Spleen (tissue), 11 donors: ENCODE measurements around the gene VGLL4. TPM values are rescaled to one million over a fixed set of nuclear protein-coding genes. Genes with fewer than 3 reads are reported as not detected.
A peak's percentile ranks its signal among the peaks of the same experiment; 100 is the strongest.

Experiments
- DNase-seq: peaks from one replicate; pipeline ENCODE4 v3.0.0-alpha.2; 2020
- H3K27ac ChIP-seq, 8 donors: fragments of 200-600 bp; sonication (generic) in 7 of 8; 1 replicate in 4 of 8; 2 replicates in 4 of 8; pipeline versions ENCODE4 v1.5.0 to v1.8.0; 2016 to 2021; ENCODE audit warnings: inconsistent platforms in 4 of 8, mild to moderate bottlenecking in 4 of 8, moderate library complexity in 1 of 8
- H3K27me3 ChIP-seq, 7 donors: fragments of 200-600 bp; sonication (generic) in 6 of 7; replicated peaks in 1 of 7; 1 replicate in 4 of 7; 2 replicates in 3 of 7; pipeline versions ENCODE4 v1.5.0 to v1.8.0; 2016 to 2021; ENCODE audit warnings: inconsistent platforms in 3 of 7, mild to moderate bottlenecking in 1 of 7
- H3K36me3 ChIP-seq, 6 donors: fragments of 200-600 bp; sonication (generic) in 5 of 6; 1 replicate in 4 of 6; 2 replicates in 2 of 6; pipeline versions ENCODE4 v1.5.0 to v1.8.0; 2016 to 2021; ENCODE audit warnings: inconsistent platforms in 2 of 6
- H3K4me1 ChIP-seq, 6 donors: fragments of 200-600 bp; sonication (generic) in 5 of 6; 1 replicate in 3 of 6; 2 replicates in 3 of 6; pipeline versions ENCODE4 v1.5.0 to v1.8.0; 2016 to 2021; ENCODE audit warnings: inconsistent platforms in 3 of 6
- H3K4me3 ChIP-seq, 8 donors: fragments of 200-600 bp; sonication (generic) in 7 of 8; 1 replicate in 4 of 8; 2 replicates in 4 of 8; pipeline versions ENCODE4 v1.5.0 to v1.8.0; 2016 to 2021; ENCODE audit warnings: inconsistent platforms in 4 of 8, mild to moderate bottlenecking in 4 of 8, moderate library complexity in 2 of 8
- H3K9me3 ChIP-seq, 8 donors: fragments of 200-600 bp; sonication (generic) in 7 of 8; 1 replicate in 4 of 8; 2 replicates in 4 of 8; pipeline versions ENCODE4 v1.5.0 to v1.8.0; 2016 to 2021; ENCODE audit warnings: inconsistent platforms in 4 of 8
- POLR2A ChIP-seq, 3 donors: fragments of 450-650 bp; IDR thresholded peaks; one replicate each; pipeline ENCODE4 v1.5.1; 2017; ENCODE audit warnings: antibody characterized with exemption in 3 of 3, mild to moderate bottlenecking in 1 of 3
- POLR2AphosphoS5 ChIP-seq, 3 donors: sonication (generic); formaldehyde crosslinking; IDR thresholded peaks; one replicate each; pipeline ENCODE4 v1.5.1; 2017; ENCODE audit warnings: antibody characterized with exemption in 3 of 3
- WGBS, 5 donors: extraction: QIAGEN DNeasy Blood & Tissue Kit in 3 of 5; methylation state at CpG; one replicate each; pipeline versions ENCODE4 v1.1.5 to v1.1.7; 2013 to 2018; 5-methylcytosine and 5-hydroxymethylcytosine counted together
- intact Hi-C: fragments of 100-400 bp; cut with DNase I; formaldehyde crosslinking; loops from one replicate; pipeline ENCODE4 v1.15.0; 2023; ENCODE audit warnings: low total_unique reads
- polyA plus RNA-seq, 3 donors: library from polyadenylated mRNA; stranded (reverse); fragments of 200-250 nt; gene quantifications; one replicate each; pipeline ENCODE4 v1.2.1, GENCODE V29; 2013
- total RNA-seq, 7 donors: library from RNA; depleted of rRNA in 3 of 7; stranded (reverse); fragments of >200 nt in 3 of 7; fragmentation: NEBNext Ultra II Directional in 4 of 7; extraction: Animal tissue kit (Norgen Biotek cat#: 25700) in 4 of 7; gene quantifications; one replicate each; pipeline versions ENCODE4 v1.1.0 to v1.2.1, GENCODE V29; 2016 to 2021
- TF ChIP-seq, protein P1 (sequence below), 11 experiments: fragments of 200-600 bp in 7 of 11; fragments of 450-650 bp in 4 of 11; sonication (generic) in 4 of 11; IDR thresholded peaks in 8 of 11; conservative IDR thresholded peaks in 3 of 11; 1 replicate in 7 of 11; 2 replicates in 4 of 11; pipeline versions ENCODE4 v1.4.0 to v1.8.0; 2016 to 2021; ENCODE audit warnings: antibody characterized with exemption in 11 of 11, inconsistent platforms in 4 of 11, mild to moderate bottlenecking in 1 of 11
- donor health status: healthy with polysubstance abuse.
- donor health status: DM: no; HTN: no; CAD: no; lungs with moderate emphysema.
- donor health status: DM: no; HTN: no; CAD: no.
- donor health status: Bipolar disorder and iron deficiency.
- donor health status: healthy.
- donor health status: DM: no; HTN: no; CAD: no.
- donor health status: DM: yes; HTN: yes; CAD: no.

VGLL4 gene
- total and polyA plus RNA-seq, 10 donors, result 13.5 to 80.2 (median 50.8) TPM

DNA sequence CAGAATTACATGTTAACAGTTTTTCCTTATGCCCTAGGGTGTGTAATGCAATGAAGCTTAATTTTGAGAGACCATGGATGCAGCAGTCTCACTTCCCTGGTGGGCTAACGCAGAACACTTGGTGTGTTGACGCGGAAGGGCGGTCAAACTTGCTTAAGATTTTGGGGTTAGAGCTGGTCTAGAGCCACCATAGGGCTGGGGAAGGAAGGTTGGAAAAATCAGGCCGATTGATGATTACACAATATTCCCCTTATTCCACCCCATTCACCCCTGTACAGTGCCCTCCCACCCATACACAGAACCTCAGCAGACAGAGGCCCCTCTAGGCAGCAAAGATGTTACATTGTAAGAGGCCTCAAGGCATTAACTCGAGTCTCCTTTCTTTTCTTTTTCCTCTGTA lies 24.3 kb downstream of the VGLL4 start:
- intact Hi-C loops, result no loop called here
- Histone ChIP-seq H3K27me3 (no peaks in the 10 kb centered on the region), H3K9me3 (no peaks in the 10 kb centered on the region), H3K4me1 (peaks cover 16 to 94% (median 42%) of the 10 kb centered on the region in 6 donors), H3K27ac (peak overlapping the region in 4 of 8 donors; percentile 13 to 59 (median 40)), H3K36me3 (no peaks in the 10 kb centered on the region), H3K4me3 (no peak overlapping the region)
- 78 to 85% (median 80%) methylated on average over 6 of the region's 6 CpGs for WGBS, 5 donors
- TF ChIP-seq POLR2A (IDR thresholded peaks at IDR 0.05) (no peak), POLR2AphosphoS5 (IDR thresholded peaks at IDR 0.05) (no peak)
- TF ChIP-seq, protein P1, sequence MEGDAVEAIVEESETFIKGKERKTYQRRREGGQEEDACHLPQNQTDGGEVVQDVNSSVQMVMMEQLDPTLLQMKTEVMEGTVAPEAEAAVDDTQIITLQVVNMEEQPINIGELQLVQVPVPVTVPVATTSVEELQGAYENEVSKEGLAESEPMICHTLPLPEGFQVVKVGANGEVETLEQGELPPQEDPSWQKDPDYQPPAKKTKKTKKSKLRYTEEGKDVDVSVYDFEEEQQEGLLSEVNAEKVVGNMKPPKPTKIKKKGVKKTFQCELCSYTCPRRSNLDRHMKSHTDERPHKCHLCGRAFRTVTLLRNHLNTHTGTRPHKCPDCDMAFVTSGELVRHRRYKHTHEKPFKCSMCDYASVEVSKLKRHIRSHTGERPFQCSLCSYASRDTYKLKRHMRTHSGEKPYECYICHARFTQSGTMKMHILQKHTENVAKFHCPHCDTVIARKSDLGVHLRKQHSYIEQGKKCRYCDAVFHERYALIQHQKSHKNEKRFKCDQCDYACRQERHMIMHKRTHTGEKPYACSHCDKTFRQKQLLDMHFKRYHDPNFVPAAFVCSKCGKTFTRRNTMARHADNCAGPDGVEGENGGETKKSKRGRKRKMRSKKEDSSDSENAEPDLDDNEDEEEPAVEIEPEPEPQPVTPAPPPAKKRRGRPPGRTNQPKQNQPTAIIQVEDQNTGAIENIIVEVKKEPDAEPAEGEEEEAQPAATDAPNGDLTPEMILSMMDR (IDR thresholded peaks at IDR 0.05 in 8 of 11, conservative IDR thresholded peaks at IDR 0.05 in 3 of 11), result no peak
- no peak for DNase-seq

DNA sequence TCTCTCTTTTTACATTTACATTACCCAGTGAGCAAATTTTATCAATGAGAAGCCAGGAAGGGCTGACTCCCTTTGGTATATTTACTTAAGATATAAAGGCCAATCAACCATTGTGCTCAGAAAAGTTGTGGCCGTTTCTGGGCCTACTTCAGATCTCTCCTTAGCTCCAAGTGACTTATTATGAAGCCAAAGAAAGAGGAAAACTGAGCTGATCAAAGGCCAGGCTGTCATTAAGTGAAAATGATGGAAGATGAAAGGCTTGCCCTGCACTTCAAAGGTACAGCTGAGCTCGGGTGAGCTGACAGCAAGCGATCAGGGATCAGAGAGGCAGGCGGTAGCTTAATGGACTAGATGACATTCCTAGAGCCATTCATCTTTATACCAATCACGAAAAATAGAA lies 24.8 kb downstream of the VGLL4 start:
- H3K4me1 ChIP-seq, result peaks cover 14 to 94% (median 39%) of the 10 kb centered on the region in 6 donors
- H3K27me3 ChIP-seq, result no peaks in the 10 kb centered on the region
- H3K36me3 ChIP-seq, result no peaks in the 10 kb centered on the region
- no peaks in the 10 kb centered on the region for H3K9me3 ChIP-seq
- 58 to 72% (median 64%) methylated on average over 5 of the region's 5 CpGs for WGBS, 5 donors
- no peak for DNase-seq
- intact Hi-C loops, result no loop called here
- no peak for TF ChIP-seq POLR2A (IDR thresholded peaks at IDR 0.05)
- TF ChIP-seq POLR2AphosphoS5 (IDR thresholded peaks at IDR 0.05), result no peak
- TF ChIP-seq, protein P1 (IDR thresholded peaks at IDR 0.05 in 8 of 11, conservative IDR thresholded peaks at IDR 0.05 in 3 of 11), result no peak
- peak overlapping the region in 1 of 8 donors; percentile 23 for H3K27ac ChIP-seq
- H3K4me3 ChIP-seq, result no peak overlapping the region

GRCh38 chr3:11616551-11616950 lies 27.2 kb downstream of the VGLL4 start:
- Histone ChIP-seq H3K27ac (no peak overlapping the region), H3K9me3 (no peaks in the 10 kb centered on the region), H3K36me3 (peaks cover 0 to 3% (median 0%) of the 10 kb centered on the region in 6 donors), H3K4me3 (no peak overlapping the region), H3K27me3 (no peaks in the 10 kb centered on the region), H3K4me1 (peaks cover 14 to 92% (median 40%) of the 10 kb centered on the region in 6 donors)
- TF ChIP-seq POLR2A (IDR thresholded peaks at IDR 0.05) (no peak), POLR2AphosphoS5 (IDR thresholded peaks at IDR 0.05) (no peak)
- TF ChIP-seq, protein P1 (IDR thresholded peaks at IDR 0.05 in 8 of 11, conservative IDR thresholded peaks at IDR 0.05 in 3 of 11), result no peak
- DNase-seq, result no peak
- 48 to 72% (median 59%) methylated on average over 2 of the region's 2 CpGs for WGBS, 5 donors
- intact Hi-C loops, result no loop called here

- TF ChIP-seq POLR2A (IDR thresholded peaks at IDR 0.05) (no peak), POLR2AphosphoS5 (IDR thresholded peaks at IDR 0.05) (no peak)
- TF ChIP-seq, protein P1 (IDR thresholded peaks at IDR 0.05 in 8 of 11, conservative IDR thresholded peaks at IDR 0.05 in 3 of 11), result no peak
- H3K4me1 ChIP-seq, result peaks cover 6 to 91% (median 23%) of the 10 kb centered on the region in 6 donors
- 92 to 95% (median 93%) methylated on average over 19 of the region's 19 CpGs for WGBS, 5 donors
- no peak for DNase-seq
- H3K4me3 ChIP-seq, result no peak overlapping the region
- no peaks in the 10 kb centered on the region for H3K9me3 ChIP-seq
- H3K27me3 ChIP-seq, result no peaks in the 10 kb centered on the region
- peaks cover 0 to 6% (median 0%) of the 10 kb centered on the region in 6 donors for H3K36me3 ChIP-seq
- intact Hi-C loops, result no loop called here
- no peak overlapping the region for H3K27ac ChIP-seq
Observed at GRCh38 chr3:11613851-11614487, 29.7 kb downstream of the VGLL4 start.
